ENCODE results near the gene ANKHD1. TPM values are rescaled to one million over a fixed set of nuclear protein-coding genes. Genes with fewer than 3 reads are reported as not detected.

The ANKHD1 gene
- total RNA-seq, 6 experiments from 2014 or later = 45.5 to 73.2 (median 62.6) TPM

GRCh38 chr5:140382866-140383265 lies 18.8 kb upstream of the ANKHD1 start:
- ATAC-seq (no peak), DNase-seq (no peak)
- Histone ChIP-seq H3K4me3 (no peak overlapping the region), H3K27ac (no peak overlapping the region), H3K36me3 (no peaks in the 10 kb centered on the region), H3K9me3 (no peaks in the 10 kb centered on the region), H3K27me3 (no peaks in the 10 kb centered on the region), H3K4me1 (no peaks in the 10 kb centered on the region)
- intact Hi-C loops (cut with DNase I) = no loop called here
- TF ChIP-seq, protein P1, sequence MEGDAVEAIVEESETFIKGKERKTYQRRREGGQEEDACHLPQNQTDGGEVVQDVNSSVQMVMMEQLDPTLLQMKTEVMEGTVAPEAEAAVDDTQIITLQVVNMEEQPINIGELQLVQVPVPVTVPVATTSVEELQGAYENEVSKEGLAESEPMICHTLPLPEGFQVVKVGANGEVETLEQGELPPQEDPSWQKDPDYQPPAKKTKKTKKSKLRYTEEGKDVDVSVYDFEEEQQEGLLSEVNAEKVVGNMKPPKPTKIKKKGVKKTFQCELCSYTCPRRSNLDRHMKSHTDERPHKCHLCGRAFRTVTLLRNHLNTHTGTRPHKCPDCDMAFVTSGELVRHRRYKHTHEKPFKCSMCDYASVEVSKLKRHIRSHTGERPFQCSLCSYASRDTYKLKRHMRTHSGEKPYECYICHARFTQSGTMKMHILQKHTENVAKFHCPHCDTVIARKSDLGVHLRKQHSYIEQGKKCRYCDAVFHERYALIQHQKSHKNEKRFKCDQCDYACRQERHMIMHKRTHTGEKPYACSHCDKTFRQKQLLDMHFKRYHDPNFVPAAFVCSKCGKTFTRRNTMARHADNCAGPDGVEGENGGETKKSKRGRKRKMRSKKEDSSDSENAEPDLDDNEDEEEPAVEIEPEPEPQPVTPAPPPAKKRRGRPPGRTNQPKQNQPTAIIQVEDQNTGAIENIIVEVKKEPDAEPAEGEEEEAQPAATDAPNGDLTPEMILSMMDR (IDR thresholded peaks at IDR 0.05) = no peak
- TF ChIP-seq POLR2A (IDR thresholded peaks at IDR 0.05) = no peak

DNA sequence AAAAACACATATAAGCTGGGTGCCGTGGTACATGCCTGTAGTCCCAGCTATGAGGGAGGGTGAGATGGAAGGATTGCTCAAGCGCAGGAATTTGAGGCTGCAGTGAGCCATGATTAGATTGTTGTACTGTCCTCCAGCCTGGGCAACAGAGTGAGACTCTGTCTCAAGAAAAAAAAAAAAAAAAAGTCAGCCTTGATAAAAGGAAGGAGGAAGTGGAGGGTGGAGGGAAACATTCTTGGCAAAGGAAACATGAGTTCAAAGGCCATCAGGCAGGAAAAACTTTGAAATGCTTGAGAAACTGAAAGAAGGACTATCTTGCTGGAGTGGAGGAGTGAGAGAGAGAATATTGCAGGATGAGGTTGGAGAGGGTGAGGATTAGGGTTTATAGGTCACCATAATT lies 18.3 kb upstream of the ANKHD1 start:
- 58% methylated on average over 2 of the region's 2 CpGs for WGBS (ENCODE audit: insufficient coverage, low coverage, low lambda C conversion rate, missing lambda C conversion rate)
- no peak for DNase-seq
- no peak overlapping the region for H3K4me3 ChIP-seq
- H3K36me3 ChIP-seq = no peaks in the 10 kb centered on the region
- intact Hi-C loops (cut with DNase I) = no loop called here
- no peaks in the 10 kb centered on the region for H3K4me1 ChIP-seq
- no peaks in the 10 kb centered on the region for H3K9me3 ChIP-seq
- no peaks in the 10 kb centered on the region for H3K27me3 ChIP-seq
- H3K27ac ChIP-seq = no peak overlapping the region
- ATAC-seq = no peak
- no peak for TF ChIP-seq POLR2A (IDR thresholded peaks at IDR 0.05)
- TF ChIP-seq, protein P1 (IDR thresholded peaks at IDR 0.05) = no peak

DNA sequence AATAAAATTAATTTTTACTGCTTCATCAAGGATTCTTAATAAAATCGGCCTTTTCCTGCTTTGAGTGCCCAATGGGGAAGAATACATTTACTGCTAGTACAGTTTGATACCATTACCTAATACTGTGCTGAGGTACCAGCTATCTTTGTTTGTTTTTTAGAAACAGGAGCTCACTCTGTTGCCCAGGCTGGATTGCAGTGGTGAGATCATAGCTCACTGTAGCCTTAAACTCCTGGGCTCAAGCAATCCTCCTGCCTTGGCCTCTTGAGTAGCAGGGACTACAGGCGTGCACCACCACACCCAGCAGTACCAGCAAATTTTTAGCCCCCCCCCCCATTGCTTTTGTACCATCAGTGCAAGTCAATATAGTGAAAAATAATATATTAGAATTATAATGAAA lies 13.6 kb upstream of the ANKHD1 start:
- Histone ChIP-seq H3K9me3 (no peaks in the 10 kb centered on the region), H3K4me1 (peaks cover 0 to 6% (median 0%) of the 10 kb centered on the region in 4 donors), H3K27ac (no peak overlapping the region), H3K4me3 (no peak overlapping the region), H3K27me3 (no peaks in the 10 kb centered on the region), H3K36me3 (no peaks in the 10 kb centered on the region)
- peak in 3 of 4 donors; percentile 20 to 58 (median 40) for ATAC-seq
- WGBS (ENCODE audit: insufficient coverage, low coverage, low lambda C conversion rate, missing lambda C conversion rate) = 89% methylated on average over 2 of the region's 2 CpGs
- intact Hi-C loops (cut with DNase I) = no loop called here
- no peak for TF ChIP-seq POLR2A (IDR thresholded peaks at IDR 0.05)
- TF ChIP-seq, protein P1 (IDR thresholded peaks at IDR 0.05) = no peak
- no peak for DNase-seq

DNA sequence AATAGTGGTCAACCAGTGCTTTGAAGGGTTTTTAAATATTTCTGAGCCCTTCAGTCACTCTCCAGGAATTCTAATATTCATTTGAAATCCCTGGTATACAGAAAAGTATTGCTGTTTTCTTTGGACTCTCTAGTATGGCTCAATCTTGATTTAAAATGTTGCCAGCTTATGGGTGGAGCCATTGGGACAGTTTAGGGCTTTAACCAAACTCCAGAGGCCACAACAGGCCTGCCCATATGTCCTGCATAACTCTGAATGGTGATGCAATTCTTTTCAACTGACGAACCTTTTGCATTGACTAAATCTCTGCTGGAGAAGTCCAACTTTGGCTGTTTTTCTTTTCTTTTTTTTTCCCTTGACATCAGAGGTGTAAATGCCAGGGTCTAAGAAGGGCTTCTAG lies 10.3 kb upstream of the ANKHD1 start:
- ATAC-seq (peak; percentile 95 to 99 (median 98)), DNase-seq (peak in 1 of 3 donors; percentile 62)
- TF ChIP-seq POLR2A (IDR thresholded peaks at IDR 0.05) = no peak
- TF ChIP-seq, protein P1 (IDR thresholded peaks at IDR 0.05) = no peak
- peaks cover 0 to 6% (median 0%) of the 10 kb centered on the region in 4 donors for H3K4me1 ChIP-seq
- no peaks in the 10 kb centered on the region for H3K36me3 ChIP-seq
- no peak overlapping the region for H3K4me3 ChIP-seq
- 60% methylated on average over 1 of the region's 1 CpG for WGBS (ENCODE audit: insufficient coverage, low coverage, low lambda C conversion rate, missing lambda C conversion rate)
- peak overlapping the region in 1 of 3 donors; percentile 56 for H3K27ac ChIP-seq
- H3K9me3 ChIP-seq = no peaks in the 10 kb centered on the region
- intact Hi-C loops (cut with DNase I) = no loop called here
- H3K27me3 ChIP-seq = no peaks in the 10 kb centered on the region

DNA sequence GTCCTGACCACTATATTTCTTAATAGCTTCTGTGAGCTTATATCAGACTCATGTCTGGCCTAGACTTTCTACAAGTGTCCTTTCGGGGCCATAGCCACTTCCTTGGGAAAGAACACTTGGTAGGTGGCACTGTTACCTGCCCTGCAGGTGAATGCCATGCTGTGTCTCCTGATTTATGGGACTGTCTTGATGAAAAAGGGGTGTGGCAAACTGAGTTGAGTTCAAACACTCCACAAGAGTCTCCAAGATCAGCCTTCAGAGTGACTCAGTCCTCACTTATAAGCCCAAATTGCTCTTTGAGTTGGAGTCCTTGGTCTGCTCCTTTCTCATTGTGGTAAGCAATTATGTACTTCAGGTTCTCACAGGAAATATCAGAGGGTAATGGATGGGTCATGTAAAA lies 9.9 kb upstream of the ANKHD1 start:
- no peak overlapping the region for H3K4me3 ChIP-seq
- peak overlapping the region in 1 of 3 donors; percentile 56 for H3K27ac ChIP-seq
- intact Hi-C loops (cut with DNase I) = no loop called here
- H3K27me3 ChIP-seq = no peaks in the 10 kb centered on the region
- no CpG with 5 or more reads among the region's 1 CpG for WGBS (ENCODE audit: insufficient coverage, low coverage, low lambda C conversion rate, missing lambda C conversion rate)
- H3K9me3 ChIP-seq = no peaks in the 10 kb centered on the region
- H3K36me3 ChIP-seq = no peaks in the 10 kb centered on the region
- H3K4me1 ChIP-seq = peaks cover 0 to 6% (median 0%) of the 10 kb centered on the region in 4 donors
- DNase-seq (no peak), ATAC-seq (no peak)
- TF ChIP-seq, protein P1 (IDR thresholded peaks at IDR 0.05) = no peak
- no peak for TF ChIP-seq POLR2A (IDR thresholded peaks at IDR 0.05)
